ENCODE results near the gene FNDC10.

Gene FNDC10

DNA sequence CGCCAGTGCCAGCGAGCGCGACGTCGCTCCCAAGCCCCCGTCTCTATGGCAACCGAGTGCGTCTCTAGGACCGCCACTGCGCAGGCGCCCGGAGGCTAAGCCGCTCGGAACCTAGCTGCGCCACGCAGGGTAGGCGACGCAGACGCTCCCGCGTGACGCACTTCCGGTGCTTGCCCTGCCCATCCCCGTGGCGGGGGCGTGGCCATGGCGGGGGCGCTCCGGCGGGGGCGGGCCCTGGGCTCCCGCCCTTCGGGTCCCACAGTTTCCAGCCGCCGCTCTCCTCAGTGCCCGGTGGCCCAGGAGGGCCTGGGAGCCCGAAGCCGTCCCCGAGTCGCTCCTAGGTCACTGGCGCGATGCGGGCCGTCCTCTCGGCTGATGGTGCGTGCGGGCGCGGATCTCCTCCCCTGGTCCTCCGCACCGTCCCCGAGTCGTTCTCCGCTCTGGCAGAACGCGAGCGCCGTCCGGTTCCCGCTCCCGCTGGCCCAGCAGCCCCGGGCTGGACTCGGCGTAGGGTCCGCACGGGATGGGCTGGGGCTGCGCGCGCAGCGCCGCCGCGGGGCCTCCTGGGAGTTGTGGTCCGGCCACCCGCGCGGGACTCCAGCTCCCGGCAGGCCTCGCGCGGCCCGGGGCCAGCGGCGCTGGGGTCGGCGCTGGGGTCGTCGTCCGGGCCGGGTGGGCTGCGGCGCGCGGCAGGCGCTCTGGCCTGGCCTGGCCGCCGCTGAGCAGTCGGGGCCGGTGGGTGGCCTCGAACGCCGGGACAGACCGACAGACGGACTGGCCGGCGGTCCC is 15.5 kb upstream of the FNDC10 start, which contains the start of gene MIB2:
TSS of gene MIB2 (plus strand) at position 245 of the 789 bp plus-strand sequence. CDS start 7,953 bp downstream, outside the sequence.
- H3K4me3 ChIP-seq (ENCODE audit: low read length): peak within 1 kb of the TSS; percentile 78
- TF ChIP-seq ZNF274 (IDR thresholded peaks at IDR 0.05; ENCODE audit: low read depth, low read length): no peak

DNA sequence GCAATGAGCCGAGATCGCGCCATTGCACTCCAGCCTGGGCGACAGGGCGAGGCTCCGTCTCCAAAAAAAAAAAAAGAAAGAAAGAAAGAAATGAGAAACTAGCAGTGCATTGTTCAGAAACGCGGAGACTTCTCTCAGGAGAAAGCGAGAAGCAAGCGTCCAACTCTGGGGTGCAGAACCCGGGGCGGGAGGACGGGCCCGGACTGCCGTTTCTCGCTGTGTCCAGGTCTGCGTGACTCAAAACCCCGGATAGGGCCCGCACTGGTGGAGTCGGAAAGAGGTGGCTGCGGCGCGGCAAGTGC is 15.0 kb upstream of the FNDC10 start:
- H3K4me3 ChIP-seq (ENCODE audit: low read length): peak overlapping the region; percentile 74
- no peak for TF ChIP-seq ZNF274 (IDR thresholded peaks at IDR 0.05; ENCODE audit: low read depth, low read length)

GRCh38 chr1:1614204-1614953 is 14.4 kb upstream of the FNDC10 start:
- no peak for TF ChIP-seq ZNF274 (IDR thresholded peaks at IDR 0.05; ENCODE audit: low read depth, low read length)
- H3K4me3 ChIP-seq (ENCODE audit: low read length): peak overlapping the region; percentile 74

- H3K4me3 ChIP-seq (ENCODE audit: low read length): no peak overlapping the region
- TF ChIP-seq ZNF274 (IDR thresholded peaks at IDR 0.05; ENCODE audit: low read depth, low read length): no peak
Measured at GRCh38 chr1:1613509-1614082, 13.7 kb upstream of the FNDC10 start.

- no peak for TF ChIP-seq ZNF274 (IDR thresholded peaks at IDR 0.05; ENCODE audit: low read depth, low read length)
- H3K4me3 ChIP-seq (ENCODE audit: low read length): no peak overlapping the region
Measured at GRCh38 chr1:1612104-1612400, 12.1 kb upstream of the FNDC10 start.

DNA sequence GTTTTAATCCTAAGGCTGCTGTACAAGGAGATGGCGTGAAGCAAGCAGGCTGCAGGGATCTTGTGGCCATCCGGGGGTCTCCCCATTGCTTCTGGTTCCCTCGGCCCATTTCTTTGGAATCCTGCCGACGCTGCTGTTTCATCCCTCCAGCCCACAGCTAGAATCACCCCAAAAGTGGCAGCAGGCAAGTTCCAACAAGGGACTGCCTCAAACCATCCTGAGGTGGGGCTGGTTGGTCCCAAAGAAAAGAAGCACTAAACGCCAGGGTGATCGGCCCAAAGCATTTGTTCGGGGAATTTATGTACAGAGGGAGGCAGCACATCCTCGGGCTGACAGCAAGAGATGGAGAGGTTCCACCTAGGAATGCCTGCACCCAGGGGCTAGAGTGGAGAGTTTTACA is 10.9 kb upstream of the FNDC10 start:
- TF ChIP-seq ZNF274 (IDR thresholded peaks at IDR 0.05; ENCODE audit: low read depth, low read length): no peak
- H3K4me3 ChIP-seq (ENCODE audit: low read length): no peak overlapping the region

- TF ChIP-seq ZNF274 (IDR thresholded peaks at IDR 0.05; ENCODE audit: low read depth, low read length): no peak
- H3K4me3 ChIP-seq (ENCODE audit: low read length): no peak overlapping the region
Measured at GRCh38 chr1:1609822-1610485, 10.0 kb upstream of the FNDC10 start.

- no peak for TF ChIP-seq ZNF274 (IDR thresholded peaks at IDR 0.05; ENCODE audit: low read depth, low read length)
- no peak overlapping the region for H3K4me3 ChIP-seq (ENCODE audit: low read length)
Measured at GRCh38 chr1:1606232-1606631, 6.3 kb upstream of the FNDC10 start.

DNA sequence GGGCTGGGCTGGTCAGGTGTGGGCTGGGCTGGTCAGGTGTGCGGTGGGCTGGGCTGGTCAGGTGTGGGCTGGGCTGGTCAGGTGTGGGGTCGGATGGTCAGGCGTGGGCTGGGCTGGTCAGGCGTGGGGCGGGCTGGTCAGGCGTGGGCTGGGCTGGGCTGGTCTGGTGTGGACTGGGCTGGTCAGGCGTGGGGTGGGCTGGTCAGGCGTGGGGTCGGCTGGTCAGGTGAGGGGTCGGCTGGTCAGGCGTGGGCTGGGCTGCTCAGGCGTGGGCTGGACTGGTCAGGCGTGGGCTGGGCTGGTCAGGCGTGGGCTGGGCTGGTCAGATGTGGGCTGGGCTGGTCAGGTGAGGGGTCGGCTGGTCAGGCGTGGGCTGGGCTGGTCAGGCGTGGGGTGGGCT is 5.8 kb upstream of the FNDC10 start:
- TF ChIP-seq ZNF274 (IDR thresholded peaks at IDR 0.05; ENCODE audit: low read depth, low read length): no peak
- H3K4me3 ChIP-seq (ENCODE audit: low read length): no peak overlapping the region

DNA sequence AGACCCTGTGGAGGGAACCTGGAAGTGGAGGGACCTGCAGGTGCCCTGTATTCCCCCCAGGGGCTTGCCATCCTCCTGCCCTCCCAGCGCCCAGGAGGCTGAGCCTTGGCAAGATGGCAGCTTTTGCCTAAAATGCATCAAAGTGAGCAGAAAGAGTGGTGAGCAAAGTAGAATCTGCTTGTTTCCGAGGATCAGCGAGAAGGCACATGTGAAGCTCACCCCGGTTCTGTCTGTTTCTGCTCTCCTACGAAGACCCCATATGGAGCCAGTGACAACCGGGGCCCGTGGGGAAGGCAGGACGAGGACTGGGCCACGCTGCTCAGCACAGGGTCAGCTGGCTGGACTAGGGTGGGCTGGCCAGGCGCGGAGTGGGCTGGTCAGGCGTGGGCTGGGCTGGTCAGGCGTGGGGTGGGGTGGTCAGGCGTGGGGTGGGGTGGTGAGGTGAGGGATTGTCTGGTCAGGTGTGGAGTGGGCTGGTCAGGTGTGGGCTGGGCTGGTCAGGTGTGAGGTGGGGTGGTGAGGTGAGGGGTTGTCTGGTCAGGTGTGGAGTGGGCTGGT is 5.2 kb upstream of the FNDC10 start:
- TF ChIP-seq ZNF274 (IDR thresholded peaks at IDR 0.05; ENCODE audit: low read depth, low read length): no peak
- no peak overlapping the region for H3K4me3 ChIP-seq (ENCODE audit: low read length)

- no peak for TF ChIP-seq ZNF274 (IDR thresholded peaks at IDR 0.05; ENCODE audit: low read depth, low read length)
- H3K4me3 ChIP-seq (ENCODE audit: low read length): no peak overlapping the region
Measured at GRCh38 chr1:1604374-1605033, 4.6 kb upstream of the FNDC10 start.

- TF ChIP-seq ZNF274 (IDR thresholded peaks at IDR 0.05; ENCODE audit: low read depth, low read length): no peak
- H3K4me3 ChIP-seq (ENCODE audit: low read length): no peak overlapping the region
Measured at GRCh38 chr1:1603671-1604373, 3.9 kb upstream of the FNDC10 start.

DNA sequence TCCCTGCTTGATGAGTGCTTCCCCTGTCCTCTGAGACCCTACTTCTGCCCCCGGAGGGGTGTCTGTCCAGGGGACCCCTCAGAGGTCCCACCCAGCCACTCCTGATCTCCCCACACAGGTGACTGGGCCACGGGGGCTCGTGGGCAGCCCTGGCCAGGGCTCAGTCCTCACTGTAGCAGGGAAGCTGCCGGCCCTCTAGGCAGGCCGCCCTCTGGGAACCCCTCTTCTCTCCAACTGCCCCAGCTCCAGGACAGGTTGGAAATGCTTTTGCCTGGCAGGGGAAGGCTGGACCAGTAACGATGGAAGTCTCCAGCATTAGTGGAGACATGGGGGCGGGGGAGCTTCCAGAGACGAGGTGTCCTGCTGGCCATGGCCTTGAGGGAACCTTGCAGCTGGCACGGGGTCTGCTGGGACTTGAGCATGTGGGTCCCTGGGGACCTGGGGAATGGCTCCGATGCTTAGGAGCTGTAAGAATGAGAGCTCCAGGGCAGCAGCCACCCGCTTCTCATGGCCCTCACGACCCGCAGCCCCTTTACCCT is 3.1 kb upstream of the FNDC10 start:
- no peak overlapping the region for H3K4me3 ChIP-seq (ENCODE audit: low read length)
- TF ChIP-seq ZNF274 (IDR thresholded peaks at IDR 0.05; ENCODE audit: low read depth, low read length): no peak
